ENCODE measurements around the gene HCN2.
"Not testable (repeated sequence)": the region's sequence is repeated elsewhere in the genome, so short reads cannot be mapped to it uniquely, and the experiment has no call there.

The HCN2 gene

GRCh38 chr19:572140-572742 is 17.4 kb upstream of the HCN2 start, which contains the start of gene BSG:
Gene BSG (plus strand): TSS chr19:572596. CDS start chr19:572635, 39 bp downstream.
- DNase-seq, result peak; percentile 98

GRCh38 chr19:572743-573518 is 16.8 kb upstream of the HCN2 start:
- no peak for DNase-seq

GRCh38 chr19:573519-573825 is 16.2 kb upstream of the HCN2 start:
- no peak for DNase-seq

- DNase-seq, result no peak
Observed at GRCh38 chr19:574658-575526, 14.8 kb upstream of the HCN2 start.

GRCh38 chr19:575527-576506 is 13.9 kb upstream of the HCN2 start:
- DNase-seq, result no peak

GRCh38 chr19:576768-577438 is 12.8 kb upstream of the HCN2 start:
- no peak for DNase-seq

GRCh38 chr19:577439-578392 is 12.0 kb upstream of the HCN2 start:
- DNase-seq, result no peak

- no peak for DNase-seq
Observed at GRCh38 chr19:579111-579841, 10.4 kb upstream of the HCN2 start.

- DNase-seq, result no peak
Observed at GRCh38 chr19:579842-580155, 9.9 kb upstream of the HCN2 start.

GRCh38 chr19:580274-580835 is 9.3 kb upstream of the HCN2 start:
- DNase-seq, result no peak

- no peak for DNase-seq
Observed at GRCh38 chr19:581399-582111, 8.1 kb upstream of the HCN2 start.

GRCh38 chr19:582497-583197 is 7.0 kb upstream of the HCN2 start:
- DNase-seq, result no peak

GRCh38 chr19:583198-583967 is 6.3 kb upstream of the HCN2 start:
- no peak for DNase-seq

- no peak for DNase-seq
Observed at GRCh38 chr19:583968-584239, 5.8 kb upstream of the HCN2 start.

- peak; percentile 64 for DNase-seq
Observed at GRCh38 chr19:584240-585001, 5.3 kb upstream of the HCN2 start.

GRCh38 chr19:585146-585545 is 4.5 kb upstream of the HCN2 start:
- DNase-seq, result not testable (repeated sequence)

GRCh38 chr19:585551-586110 is 4.0 kb upstream of the HCN2 start:
- no peak for DNase-seq

Data from activated CD4-positive, alpha-beta T cell treated with anti-CD3 and anti-CD28 coated beads, Interleukin-2, amount 50 U/mL, for 1 hour (primary cell).